Ectodermal cell (in vitro differentiated cells): ENCODE results near the gene CD22.

Experiments
- H3K27ac ChIP-seq: 2 replicates; pipeline ENCODE4 v1.7.0; 2013; ENCODE audit warnings: mild to moderate bottlenecking, low read depth, low read length; ENCODE audit not compliant: insufficient read depth, poor library complexity, severe bottlenecking
- H3K27me3 ChIP-seq: 2 replicates; pipeline ENCODE4 v1.7.0; 2013; ENCODE audit warnings: mild to moderate bottlenecking, low read length; ENCODE audit not compliant: insufficient read depth, control insufficient read depth, poor library complexity, severe bottlenecking
- H3K36me3 ChIP-seq: one replicate; pipeline ENCODE4 v1.7.0; 2013; ENCODE audit warnings: low read length; ENCODE audit not compliant: control insufficient read depth, insufficient read depth
- H3K4me1 ChIP-seq: one replicate; pipeline ENCODE4 v1.7.0; 2013; ENCODE audit warnings: low read length; ENCODE audit not compliant: control insufficient read depth, insufficient read depth
- H3K4me3 ChIP-seq: 2 replicates; pipeline ENCODE4 v1.7.0; 2013; ENCODE audit warnings: low read depth, low read length, control low read depth; ENCODE audit not compliant: insufficient read depth
- H3K9me3 ChIP-seq: 2 replicates; pipeline ENCODE4 v1.7.0; 2013; ENCODE audit warnings: mild to moderate bottlenecking, low read length, moderate library complexity; ENCODE audit not compliant: control insufficient read depth
- WGBS, 2 experiments: methylation state at CpG; one replicate each; pipeline ENCODE4 v1.1.7; 2013; ENCODE audit warnings: missing lambda C conversion rate in 2 of 2; 5-methylcytosine and 5-hydroxymethylcytosine counted together

Gene CD22

GRCh38 chr19:35381926-35382325, 52.9 kb downstream of the CD22 start:
- WGBS, 2 experiments, result 93 to 95% methylated on average over 6 of the region's 6 CpGs
- Histone ChIP-seq H3K36me3 (no peaks in the 10 kb centered on the region), H3K4me3 (no peak overlapping the region), H3K27ac (no peak overlapping the region), H3K4me1 (no peaks in the 10 kb centered on the region), H3K27me3 (no peaks in the 10 kb centered on the region), H3K9me3 (peaks cover 2% of the 10 kb centered on the region)

- Histone ChIP-seq H3K4me1 (no peaks in the 10 kb centered on the region), H3K27ac (no peak overlapping the region), H3K36me3 (no peaks in the 10 kb centered on the region), H3K9me3 (peaks cover 2% of the 10 kb centered on the region), H3K27me3 (no peaks in the 10 kb centered on the region), H3K4me3 (no peak overlapping the region)
- 90 to 91% methylated on average over 2 of the region's 2 CpGs for WGBS, 2 experiments
These were observed 54.5 kb downstream of the CD22 start for GRCh38 chr19:35383536-35383935.

GRCh38 chr19:35388277-35389054, 59.5 kb downstream of the CD22 start:
- H3K36me3 ChIP-seq, result no peaks in the 10 kb centered on the region
- no peaks in the 10 kb centered on the region for H3K27me3 ChIP-seq
- H3K9me3 ChIP-seq, result peaks cover 2% of the 10 kb centered on the region
- whole genome bisulfite sequencing, 2 experiments, result 93% methylated on average over 6 of the region's 6 CpGs
- H3K27ac ChIP-seq, result no peak overlapping the region
- peaks cover 5% of the 10 kb centered on the region for H3K4me1 ChIP-seq
- H3K4me3 ChIP-seq, result no peak overlapping the region

GRCh38 chr19:35389192-35389861, 60.3 kb downstream of the CD22 start:
- no peak overlapping the region for H3K4me3 ChIP-seq
- no peaks in the 10 kb centered on the region for H3K27me3 ChIP-seq
- no peaks in the 10 kb centered on the region for H3K36me3 ChIP-seq
- H3K27ac ChIP-seq, result no peak overlapping the region
- H3K9me3 ChIP-seq, result peaks cover 2% of the 10 kb centered on the region
- H3K4me1 ChIP-seq, result peaks cover 5% of the 10 kb centered on the region
- 87 to 92% methylated on average over 6 of the region's 6 CpGs for WGBS, 2 experiments

GRCh38 chr19:35392742-35393715, 64.0 kb downstream of the CD22 start:
- Histone ChIP-seq H3K4me3 (no peak overlapping the region), H3K27ac (no peak overlapping the region), H3K27me3 (no peaks in the 10 kb centered on the region), H3K36me3 (no peaks in the 10 kb centered on the region), H3K4me1 (peaks cover 5% of the 10 kb centered on the region), H3K9me3 (no peaks in the 10 kb centered on the region)
- WGBS, 2 experiments, result 87 to 90% methylated on average over 5 of the region's 5 CpGs

GRCh38 chr19:35395382-35396199, 66.6 kb downstream of the CD22 start:
- WGBS, 2 experiments, result 75 to 82% methylated on average over 17 of the region's 19 CpGs
- H3K27me3 ChIP-seq, result no peaks in the 10 kb centered on the region
- H3K36me3 ChIP-seq, result no peaks in the 10 kb centered on the region
- H3K4me3 ChIP-seq, result no peak overlapping the region
- H3K9me3 ChIP-seq, result no peaks in the 10 kb centered on the region
- H3K27ac ChIP-seq, result no peak overlapping the region
- peaks cover 5% of the 10 kb centered on the region for H3K4me1 ChIP-seq

GRCh38 chr19:35396240-35396885, 67.4 kb downstream of the CD22 start:
- Histone ChIP-seq H3K36me3 (no peaks in the 10 kb centered on the region), H3K27ac (no peak overlapping the region)
- WGBS, 2 experiments, result 90 to 95% methylated on average over 14 of the region's 14 CpGs

More at GRCh38 chr19:35396240-35396885, 67.4 kb downstream of the CD22 start:
- Histone ChIP-seq H3K27me3 (no peaks in the 10 kb centered on the region), H3K4me1 (no peaks in the 10 kb centered on the region), H3K9me3 (no peaks in the 10 kb centered on the region), H3K4me3 (no peak overlapping the region)
